GM21723 (cell line): ENCODE measurements around the gene TBC1D22A.

Experiments used
- ATAC-seq: cut with Tn5 transposase; IDR thresholded peaks from one replicate; pipeline ENCODE4 v1.9.1; 2021; ENCODE audit warnings: mild to moderate bottlenecking, moderate library complexity; ENCODE audit not compliant: unreplicated experiment

Gene TBC1D22A

GRCh38 chr22:47210112-47210657 is 447.7 kb downstream of the TBC1D22A start:
- no peak for ATAC-seq

- ATAC-seq, result no peak
These were observed 448.2 kb downstream of the TBC1D22A start for GRCh38 chr22:47210686-47211085.

DNA sequence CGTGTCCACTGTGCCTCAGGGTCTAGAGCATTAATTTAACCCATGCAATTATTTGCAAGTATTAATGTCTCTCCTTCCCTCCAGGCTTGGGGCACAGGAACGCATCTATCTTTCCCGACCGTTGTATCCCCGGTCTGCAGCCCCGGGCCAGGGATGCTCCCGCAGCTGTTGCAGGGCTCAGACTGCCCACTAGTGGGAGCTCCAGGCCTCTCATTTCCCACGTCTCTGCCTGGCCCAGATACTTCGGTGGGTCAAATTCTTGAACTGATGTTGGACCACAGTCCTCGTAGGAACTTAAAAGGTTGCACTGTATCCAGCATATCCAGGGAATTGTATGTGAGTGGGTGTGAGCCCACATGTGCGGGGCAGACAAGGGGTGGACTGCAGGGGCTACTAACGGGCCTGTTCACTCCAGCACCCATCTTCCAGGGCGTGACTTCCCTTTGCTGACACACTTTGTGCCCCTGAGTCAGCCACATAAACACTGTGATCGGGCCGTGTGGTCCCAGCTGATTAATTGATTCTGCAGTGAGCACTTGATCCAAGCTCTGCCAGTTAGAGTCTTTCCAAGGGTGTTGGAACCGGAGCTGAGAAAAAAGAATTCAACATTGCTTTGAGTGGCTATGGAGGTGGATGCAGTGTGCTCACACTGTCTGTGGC is 451.3 kb downstream of the TBC1D22A start:
- no peak for ATAC-seq

GRCh38 chr22:47215851-47216250 is 453.4 kb downstream of the TBC1D22A start:
- ATAC-seq, result no peak

DNA sequence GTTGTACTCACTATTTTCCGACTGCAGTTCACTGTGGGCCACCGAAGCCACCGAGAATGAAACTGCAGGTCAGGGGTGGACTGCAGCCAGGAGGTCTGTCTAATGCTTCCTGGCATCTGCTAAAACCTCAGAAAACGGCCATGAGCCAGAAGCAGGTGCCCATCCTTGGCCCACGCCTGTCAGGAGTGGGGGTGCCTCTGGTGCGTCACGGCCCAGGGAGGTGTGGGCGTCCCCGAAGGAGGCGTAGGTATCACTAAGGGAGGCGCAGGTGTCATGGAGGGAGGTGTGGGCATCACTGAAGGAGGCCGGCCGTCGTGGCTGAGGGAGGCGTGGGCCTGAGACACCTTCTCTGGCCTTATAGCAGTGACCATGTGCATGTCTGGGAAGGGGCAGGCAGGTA is 456.2 kb downstream of the TBC1D22A start:
- ATAC-seq, result no peak

DNA sequence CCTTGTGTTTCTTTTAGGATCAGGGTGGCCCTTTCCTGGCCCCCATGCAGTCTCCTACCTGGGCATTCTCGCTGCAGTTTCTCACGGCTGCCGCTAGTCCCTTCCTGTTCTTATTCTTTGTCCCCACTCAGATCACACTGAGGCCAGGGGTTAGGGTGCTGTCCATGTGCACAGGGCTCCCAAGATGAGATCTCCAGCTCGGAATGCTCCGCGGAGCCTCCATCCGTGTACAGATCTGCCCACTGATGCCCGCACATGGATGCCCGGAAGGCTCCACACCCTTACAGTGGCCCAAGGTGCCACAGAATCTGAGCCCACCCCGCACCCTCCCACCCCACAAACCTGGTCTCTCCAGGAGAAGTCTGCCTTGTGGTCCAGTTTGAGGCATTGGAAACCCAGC is 457.3 kb downstream of the TBC1D22A start:
- no peak for ATAC-seq

DNA sequence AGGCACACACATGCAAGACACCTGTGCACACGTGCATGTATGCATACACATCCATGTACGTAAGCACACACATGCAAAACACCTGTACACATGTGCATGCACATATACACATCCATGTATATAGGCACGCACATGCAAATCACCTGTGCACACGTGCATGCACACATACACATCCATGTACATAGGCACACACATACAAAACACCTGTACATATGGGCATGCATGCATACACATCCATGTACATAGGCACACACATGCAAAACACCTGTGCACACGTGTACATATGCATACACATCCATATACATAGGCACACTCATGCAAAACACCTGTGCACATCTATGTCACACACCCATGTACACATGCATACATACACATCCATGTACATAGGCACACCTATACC is 458.3 kb downstream of the TBC1D22A start:
- no peak for ATAC-seq

GRCh38 chr22:47221840-47222615 is 459.6 kb downstream of the TBC1D22A start:
- no peak for ATAC-seq
